ENCODE data around the gene ARID1B.

Gene ARID1B

DNA sequence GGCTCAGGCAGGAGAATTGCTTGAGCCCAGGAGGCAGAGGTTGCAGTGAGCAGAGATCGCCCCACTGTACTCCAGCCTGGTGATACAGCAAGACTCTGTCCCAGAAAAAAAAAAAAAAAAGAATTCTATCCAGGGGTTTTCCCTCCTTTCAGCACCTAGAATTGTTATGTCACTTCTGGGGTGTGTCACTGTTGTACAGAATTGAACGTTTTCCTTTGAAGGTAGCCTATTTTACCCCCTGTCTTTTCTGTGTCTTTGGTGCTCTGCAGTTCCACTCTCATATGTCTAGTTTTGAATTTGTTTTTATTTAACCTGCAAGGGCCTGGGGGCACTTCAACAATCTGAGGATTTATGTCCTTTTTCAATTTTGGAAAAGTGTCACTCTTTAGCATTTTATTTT lies 19.3 kb upstream of the ARID1B start:
- Histone ChIP-seq H3K27me3 (no peaks in the 10 kb centered on the region), H3K4me3 (ENCODE audit: low read depth, low read length) (no peak overlapping the region), H3K36me3 (no peaks in the 10 kb centered on the region), H3K4me1 (no peaks in the 10 kb centered on the region), H3K9me3 (no peaks in the 10 kb centered on the region)
- no peak for DNase-seq
- TF ChIP-seq CTCF (IDR thresholded peaks at IDR 0.05; ENCODE audit: low read depth, low read length) = no peak

DNA sequence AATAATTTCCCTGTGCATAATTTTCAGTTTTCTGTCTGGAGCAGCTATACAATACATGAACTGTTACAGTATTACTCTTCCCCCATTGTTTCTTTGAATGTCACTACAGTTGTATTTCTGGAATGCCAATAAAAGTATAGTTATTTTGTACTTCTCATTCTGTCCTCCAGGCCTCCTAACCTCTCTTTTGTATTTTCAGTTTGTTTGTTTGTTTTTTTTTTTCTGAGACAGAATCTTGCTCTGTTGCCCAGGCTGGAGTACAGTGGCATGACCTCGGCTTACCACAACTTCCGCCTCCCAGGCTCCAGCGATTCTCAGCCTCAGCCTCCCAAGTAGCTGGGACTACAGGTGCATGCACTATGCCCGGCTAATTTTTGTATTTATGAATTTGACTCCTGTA lies 16.8 kb upstream of the ARID1B start:
- Histone ChIP-seq H3K4me3 (ENCODE audit: low read depth, low read length) (no peak overlapping the region), H3K4me1 (no peaks in the 10 kb centered on the region), H3K36me3 (no peaks in the 10 kb centered on the region), H3K27me3 (no peaks in the 10 kb centered on the region), H3K9me3 (no peaks in the 10 kb centered on the region)
- no peak for DNase-seq
- TF ChIP-seq CTCF (IDR thresholded peaks at IDR 0.05; ENCODE audit: low read depth, low read length) = no peak

DNA sequence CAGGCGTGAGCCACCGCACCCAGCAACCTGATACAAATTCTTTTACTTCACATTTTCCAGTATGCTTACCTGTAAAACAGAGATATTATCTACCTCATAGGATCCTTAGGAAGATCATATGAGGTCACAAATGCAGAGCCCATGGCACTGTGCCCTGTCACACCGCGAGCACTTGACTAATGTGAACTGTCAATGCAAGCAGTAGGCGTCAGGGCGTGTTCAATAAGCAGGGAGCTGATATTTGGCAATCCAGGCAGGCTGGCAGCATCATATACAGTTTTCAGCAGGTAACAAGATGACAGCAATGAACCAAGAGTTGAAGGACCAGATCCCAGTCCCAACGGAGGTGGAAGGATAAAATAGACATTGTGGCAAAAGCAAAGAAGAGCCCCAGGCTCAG lies 14.6 kb upstream of the ARID1B start:
- H3K4me1 ChIP-seq = no peaks in the 10 kb centered on the region

DNA sequence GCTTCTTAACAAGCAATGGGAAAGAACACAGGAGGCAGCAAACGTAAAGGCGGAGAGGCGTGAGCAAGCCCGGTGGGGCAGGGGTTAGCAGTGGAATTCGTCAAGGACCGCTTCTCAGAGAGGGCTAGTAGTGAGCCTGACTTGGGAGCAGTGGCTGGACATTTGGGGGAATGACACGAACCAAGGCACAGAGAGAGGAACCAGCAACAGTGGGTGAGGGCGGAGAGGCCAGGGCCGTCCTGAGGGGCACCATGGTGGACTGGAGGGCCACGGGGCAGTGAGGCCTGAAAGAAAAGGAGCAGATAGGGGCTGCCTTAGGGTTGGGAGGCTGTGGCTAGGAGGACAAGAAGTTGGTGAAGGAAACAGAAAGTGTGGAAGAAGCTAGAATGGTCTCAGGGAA lies 12.1 kb upstream of the ARID1B start:
- H3K27me3 ChIP-seq = no peaks in the 10 kb centered on the region
- TF ChIP-seq CTCF (IDR thresholded peaks at IDR 0.05; ENCODE audit: low read depth, low read length) = no peak
- no peak for DNase-seq
- H3K4me1 ChIP-seq = no peaks in the 10 kb centered on the region
- H3K36me3 ChIP-seq = no peaks in the 10 kb centered on the region
- H3K9me3 ChIP-seq = no peaks in the 10 kb centered on the region
- no peak overlapping the region for H3K4me3 ChIP-seq (ENCODE audit: low read depth, low read length)

More for the DNA sequence above, 14.6 kb upstream of the ARID1B start:
- Histone ChIP-seq H3K27me3 (no peaks in the 10 kb centered on the region), H3K9me3 (no peaks in the 10 kb centered on the region), H3K36me3 (no peaks in the 10 kb centered on the region), H3K4me3 (ENCODE audit: low read depth, low read length) (no peak overlapping the region)
- DNase-seq = no peak
- TF ChIP-seq CTCF (IDR thresholded peaks at IDR 0.05; ENCODE audit: low read depth, low read length) = no peak

DNA sequence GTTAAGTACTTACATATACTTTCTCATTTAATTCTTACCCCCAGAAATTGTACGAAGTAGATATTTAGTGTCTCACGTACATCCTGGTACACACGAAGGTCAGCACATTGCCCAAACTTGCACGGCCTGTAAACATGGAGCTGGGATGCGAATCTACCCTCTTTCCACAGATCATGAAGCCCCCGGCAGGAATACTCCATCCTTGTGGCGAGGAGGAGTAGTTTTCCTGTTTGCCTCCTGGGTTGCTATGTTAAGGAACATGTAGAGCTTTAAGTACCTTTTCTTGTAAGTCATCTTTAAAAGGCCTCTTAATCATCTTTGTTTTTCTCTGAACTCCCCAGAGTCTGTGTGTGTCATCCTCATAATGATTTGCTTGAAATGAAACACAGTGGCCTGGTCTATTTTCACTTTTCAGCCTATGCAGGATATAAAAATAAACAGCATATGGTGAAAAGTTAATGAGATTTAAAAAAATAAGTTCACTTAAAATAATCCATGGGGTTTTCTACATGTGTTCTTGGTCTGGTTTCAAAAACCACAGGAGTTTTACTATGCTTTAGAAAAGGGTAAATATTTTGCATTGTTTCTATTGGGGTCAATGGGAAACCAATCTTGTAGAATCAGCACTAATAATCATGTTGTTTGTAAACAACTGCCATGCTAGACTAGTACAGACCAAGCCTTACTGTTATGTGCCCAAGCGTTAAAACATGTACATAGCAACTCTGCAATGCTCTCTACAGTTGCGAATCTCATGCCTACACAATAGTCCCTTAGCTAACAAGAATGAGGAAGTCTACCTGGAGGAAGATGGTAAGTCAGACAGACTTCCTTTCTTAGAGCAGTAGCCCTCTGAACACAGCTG lies 9.3 kb upstream of the ARID1B start:
- Histone ChIP-seq H3K4me1 (no peaks in the 10 kb centered on the region), H3K9me3 (no peaks in the 10 kb centered on the region), H3K27me3 (no peaks in the 10 kb centered on the region), H3K36me3 (no peaks in the 10 kb centered on the region), H3K4me3 (ENCODE audit: low read depth, low read length) (no peak overlapping the region)
- TF ChIP-seq CTCF (IDR thresholded peaks at IDR 0.05; ENCODE audit: low read depth, low read length) = no peak
- no peak for DNase-seq

- Histone ChIP-seq H3K4me1 (no peaks in the 10 kb centered on the region; the same call in 1 of the 2 replicates), H3K36me3 (no peaks in the 10 kb centered on the region), H3K27me3 (no peaks in the 10 kb centered on the region), H3K4me3 (ENCODE audit: low read depth, low read length) (no peak overlapping the region), H3K9me3 (no peaks in the 10 kb centered on the region)
- no peak for TF ChIP-seq CTCF (IDR thresholded peaks at IDR 0.05; ENCODE audit: low read depth, low read length)
- DNase-seq = no peak
These were observed 6.1 kb upstream of the ARID1B start for GRCh38 chr6:156771047-156771446.
